ENCODE results near the gene MIX23.

Gene MIX23

GRCh38 chr3:122318620-122319019 is 64.4 kb downstream of the MIX23 start:
- H2AFZ ChIP-seq (ENCODE audit: low read length), result no peak overlapping the region
- H3K27ac ChIP-seq (ENCODE audit: low read length), result no peak overlapping the region
- H3K9me2 ChIP-seq (replicated peaks; ENCODE audit: insufficient read depth, low read length), result no peaks in the 10 kb centered on the region
- no peaks in the 10 kb centered on the region for H3K9me3 ChIP-seq (replicated peaks; ENCODE audit: insufficient read depth, low read length)
- H3K36me3 ChIP-seq (replicated peaks; ENCODE audit: insufficient read depth, low read length), result no peaks in the 10 kb centered on the region
- no peaks in the 10 kb centered on the region for H3F3A ChIP-seq (ENCODE audit: insufficient read depth, low read length)
- no peak for DNase-seq
- no peak overlapping the region for H3K4me3 ChIP-seq (ENCODE audit: low read length)
- no peaks in the 10 kb centered on the region for H3K4me1 ChIP-seq (ENCODE audit: low read length)
- no peak overlapping the region for H3K9ac ChIP-seq (ENCODE audit: low read length)
- no peaks in the 10 kb centered on the region for H3K27me3 ChIP-seq (replicated peaks; ENCODE audit: insufficient read depth, low read length)
- no peak overlapping the region for H3K4me2 ChIP-seq (ENCODE audit: low read depth, low read length)
- no peaks in the 10 kb centered on the region for H4K20me1 ChIP-seq (ENCODE audit: insufficient read depth, low read length)
- TF ChIP-seq CTCF (IDR thresholded peaks at IDR 0.05; ENCODE audit: low read length), result no peak
- no peak for TF ChIP-seq EZH2 (optimal IDR thresholded peaks at IDR 0.05; ENCODE audit: low read depth, low read length)
- TF ChIP-seq EZH2phosphoT487 (IDR thresholded peaks at IDR 0.05; ENCODE audit: low read length), result no peak
- no peaks in the 10 kb centered on the region for H3K79me2 ChIP-seq (ENCODE audit: low read length)

GRCh38 chr3:122316368-122316767 is 66.7 kb downstream of the MIX23 start:
- Histone ChIP-seq H3K4me3 (ENCODE audit: low read length) (no peak overlapping the region), H3K27ac (ENCODE audit: low read length) (no peak overlapping the region), H2AFZ (ENCODE audit: low read length) (no peak overlapping the region), H3K4me2 (ENCODE audit: low read depth, low read length) (no peak overlapping the region), H3K79me2 (ENCODE audit: low read length) (no peaks in the 10 kb centered on the region), H3F3A (ENCODE audit: insufficient read depth, low read length) (no peaks in the 10 kb centered on the region), H3K9ac (ENCODE audit: low read length) (no peak overlapping the region), H3K36me3 (replicated peaks; ENCODE audit: insufficient read depth, low read length) (no peaks in the 10 kb centered on the region), H3K27me3 (replicated peaks; ENCODE audit: insufficient read depth, low read length) (no peaks in the 10 kb centered on the region), H3K9me2 (replicated peaks; ENCODE audit: insufficient read depth, low read length) (no peaks in the 10 kb centered on the region), H3K9me3 (replicated peaks; ENCODE audit: insufficient read depth, low read length) (no peaks in the 10 kb centered on the region), H4K20me1 (ENCODE audit: insufficient read depth, low read length) (no peaks in the 10 kb centered on the region), H3K4me1 (ENCODE audit: low read length) (no peaks in the 10 kb centered on the region)
- no peak for TF ChIP-seq CTCF (IDR thresholded peaks at IDR 0.05; ENCODE audit: low read length)
- TF ChIP-seq EZH2phosphoT487 (IDR thresholded peaks at IDR 0.05; ENCODE audit: low read length), result no peak
- TF ChIP-seq EZH2 (optimal IDR thresholded peaks at IDR 0.05; ENCODE audit: low read depth, low read length), result no peak
- no peak for DNase-seq

GRCh38 chr3:122315619-122316018 is 67.4 kb downstream of the MIX23 start:
- TF ChIP-seq EZH2 (optimal IDR thresholded peaks at IDR 0.05; ENCODE audit: low read depth, low read length) (no peak), EZH2phosphoT487 (IDR thresholded peaks at IDR 0.05; ENCODE audit: low read length) (no peak), CTCF (IDR thresholded peaks at IDR 0.05; ENCODE audit: low read length) (no peak)

More at GRCh38 chr3:122315619-122316018, 67.4 kb downstream of the MIX23 start:
- Histone ChIP-seq H3K4me1 (ENCODE audit: low read length) (no peaks in the 10 kb centered on the region), H2AFZ (ENCODE audit: low read length) (no peak overlapping the region), H3K9me2 (replicated peaks; ENCODE audit: insufficient read depth, low read length) (no peaks in the 10 kb centered on the region), H3K9ac (ENCODE audit: low read length) (no peak overlapping the region), H3K79me2 (ENCODE audit: low read length) (no peaks in the 10 kb centered on the region), H3K27ac (ENCODE audit: low read length) (no peak overlapping the region), H3F3A (ENCODE audit: insufficient read depth, low read length) (no peaks in the 10 kb centered on the region), H4K20me1 (ENCODE audit: insufficient read depth, low read length) (no peaks in the 10 kb centered on the region), H3K9me3 (replicated peaks; ENCODE audit: insufficient read depth, low read length) (no peaks in the 10 kb centered on the region), H3K36me3 (replicated peaks; ENCODE audit: insufficient read depth, low read length) (no peaks in the 10 kb centered on the region), H3K4me3 (ENCODE audit: low read length) (no peak overlapping the region), H3K27me3 (replicated peaks; ENCODE audit: insufficient read depth, low read length) (no peaks in the 10 kb centered on the region), H3K4me2 (ENCODE audit: low read depth, low read length) (no peak overlapping the region)
- no peak for DNase-seq

Measured in MM.1S (cell line).